Suprapubic skin (tissue), 3 donors: ENCODE results near the gene PSMG3.

Source experiments
- EP300 ChIP-seq: sonication (generic); formaldehyde crosslinking; IDR thresholded peaks from one replicate; pipeline ENCODE4 v1.6.1; 2017; ENCODE audit warnings: antibody characterized with exemption
- POLR2A ChIP-seq, 2 donors: fragments of 450-650 bp; IDR thresholded peaks; one replicate each; pipeline ENCODE4 v1.6.1; 2017; ENCODE audit warnings: antibody characterized with exemption in 2 of 2, mild to moderate bottlenecking in 2 of 2, moderate library complexity in 2 of 2
- TF ChIP-seq, protein P1 (sequence below), 2 donors: fragments of 200-600 bp in 1 of 2; fragments of 450-650 bp in 1 of 2; sonication (generic) in 1 of 2; IDR thresholded peaks; one replicate each; pipeline ENCODE4 v1.5.1; 2016 to 2019; ENCODE audit warnings: antibody characterized with exemption in 2 of 2, mild to moderate bottlenecking in 1 of 2, moderate library complexity in 1 of 2

DNA sequence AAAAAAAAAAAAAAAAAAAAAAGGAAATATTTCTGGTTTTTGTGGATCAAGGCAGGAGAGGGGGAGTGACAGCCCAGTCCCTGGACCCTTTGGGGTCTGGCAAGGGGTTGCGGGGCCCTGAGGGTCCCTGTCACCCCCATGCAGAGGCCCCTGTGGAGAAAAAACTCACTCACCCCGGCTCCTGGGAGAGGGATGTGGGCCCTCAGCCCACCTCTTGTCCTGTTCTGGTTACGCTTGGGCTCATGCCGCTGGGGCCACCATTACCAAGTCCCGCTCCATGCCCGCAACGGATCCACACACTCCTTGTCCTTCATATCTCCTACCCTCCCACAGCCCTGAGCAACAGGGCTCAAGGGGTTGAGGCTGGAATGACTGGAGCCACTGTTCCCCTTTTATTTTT is 12.8 kb downstream of the PSMG3 start:
- TF ChIP-seq POLR2A (IDR thresholded peaks at IDR 0.05) (no peak), EP300 (no peak)
- TF ChIP-seq, protein P1, sequence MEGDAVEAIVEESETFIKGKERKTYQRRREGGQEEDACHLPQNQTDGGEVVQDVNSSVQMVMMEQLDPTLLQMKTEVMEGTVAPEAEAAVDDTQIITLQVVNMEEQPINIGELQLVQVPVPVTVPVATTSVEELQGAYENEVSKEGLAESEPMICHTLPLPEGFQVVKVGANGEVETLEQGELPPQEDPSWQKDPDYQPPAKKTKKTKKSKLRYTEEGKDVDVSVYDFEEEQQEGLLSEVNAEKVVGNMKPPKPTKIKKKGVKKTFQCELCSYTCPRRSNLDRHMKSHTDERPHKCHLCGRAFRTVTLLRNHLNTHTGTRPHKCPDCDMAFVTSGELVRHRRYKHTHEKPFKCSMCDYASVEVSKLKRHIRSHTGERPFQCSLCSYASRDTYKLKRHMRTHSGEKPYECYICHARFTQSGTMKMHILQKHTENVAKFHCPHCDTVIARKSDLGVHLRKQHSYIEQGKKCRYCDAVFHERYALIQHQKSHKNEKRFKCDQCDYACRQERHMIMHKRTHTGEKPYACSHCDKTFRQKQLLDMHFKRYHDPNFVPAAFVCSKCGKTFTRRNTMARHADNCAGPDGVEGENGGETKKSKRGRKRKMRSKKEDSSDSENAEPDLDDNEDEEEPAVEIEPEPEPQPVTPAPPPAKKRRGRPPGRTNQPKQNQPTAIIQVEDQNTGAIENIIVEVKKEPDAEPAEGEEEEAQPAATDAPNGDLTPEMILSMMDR (IDR thresholded peaks at IDR 0.05): no peak
